Testis (tissue), 3 donors: ENCODE results near the gene MAML3. TPM values are rescaled to one million over a fixed set of nuclear protein-coding genes. Genes with fewer than 3 reads are reported as not detected.

Source experiments
- DNase-seq: peaks from one replicate; pipeline ENCODE4 v3.0.0-alpha.2; 2019
- H3K27ac ChIP-seq, 2 donors: fragments of 200-600 bp; sonication (generic); one replicate each; pipeline ENCODE4 v1.5.1; 2019
- H3K27me3 ChIP-seq: fragments of 200-600 bp; sonication (generic); one replicate; pipeline ENCODE4 v1.5.1; 2019
- H3K36me3 ChIP-seq: fragments of 200-600 bp; sonication (generic); one replicate; pipeline ENCODE4 v1.5.1; 2017; ENCODE audit warnings: low read depth; ENCODE audit errors: missing control alignments
- H3K4me1 ChIP-seq: fragments of 200-600 bp; sonication (generic); one replicate; pipeline ENCODE4 v1.5.1; 2019
- H3K4me3 ChIP-seq, 2 donors: fragments of 200-600 bp; sonication (generic); one replicate each; pipeline ENCODE4 v1.5.1; 2017 to 2019
- H3K9me3 ChIP-seq: fragments of 200-600 bp; sonication (generic); one replicate; pipeline ENCODE4 v1.5.1; 2017
- POLR2A ChIP-seq: fragments of 450-650 bp; IDR thresholded peaks from one replicate; pipeline ENCODE4 v1.6.1; 2017; ENCODE audit warnings: antibody characterized with exemption, mild to moderate bottlenecking, moderate library complexity
- WGBS, 2 donors: methylation state at CpG; one replicate each; pipeline ENCODE4 v1.1.5; 2018; 5-methylcytosine and 5-hydroxymethylcytosine counted together
- intact Hi-C: fragments of 100-400 bp; cut with DNase I; formaldehyde crosslinking; loops from one replicate; pipeline ENCODE4 v1.15.1; 2023; ENCODE audit warnings: low total_unique reads
- polyA plus RNA-seq: library from polyadenylated mRNA; stranded (reverse); fragments of 350-450 nt; fragmentation: Illumina TruSeq; extraction: RNeasy Lipid Tissue Mini Kit (QIAGEN cat#74804); gene quantifications from one replicate; pipeline ENCODE4 v1.2.3, GENCODE V29; 2014; ENCODE audit warnings: low read depth, low replicate concordance; ENCODE audit not compliant: insufficient read depth
- total RNA-seq, 2 donors: library from RNA; depleted of rRNA; stranded (reverse); fragments of >200 nt; gene quantifications; one replicate each; pipeline ENCODE4 v1.2.3, GENCODE V29; 2016
- TF ChIP-seq, protein P1 (sequence below), 3 experiments: fragments of 450-650 bp in 2 of 3; fragments of 200-600 bp in 1 of 3; sonication (generic) in 1 of 3; IDR thresholded peaks; one replicate each; pipeline ENCODE4 v1.5.1; 2016 to 2019; ENCODE audit warnings: antibody characterized with exemption in 3 of 3, mild to moderate bottlenecking in 2 of 3, moderate library complexity in 1 of 3

MAML3 gene
- total and polyA plus RNA-seq, 3 donors from 2014 or later, result 7.6 to 21.2 (median 18.8) TPM

DNA sequence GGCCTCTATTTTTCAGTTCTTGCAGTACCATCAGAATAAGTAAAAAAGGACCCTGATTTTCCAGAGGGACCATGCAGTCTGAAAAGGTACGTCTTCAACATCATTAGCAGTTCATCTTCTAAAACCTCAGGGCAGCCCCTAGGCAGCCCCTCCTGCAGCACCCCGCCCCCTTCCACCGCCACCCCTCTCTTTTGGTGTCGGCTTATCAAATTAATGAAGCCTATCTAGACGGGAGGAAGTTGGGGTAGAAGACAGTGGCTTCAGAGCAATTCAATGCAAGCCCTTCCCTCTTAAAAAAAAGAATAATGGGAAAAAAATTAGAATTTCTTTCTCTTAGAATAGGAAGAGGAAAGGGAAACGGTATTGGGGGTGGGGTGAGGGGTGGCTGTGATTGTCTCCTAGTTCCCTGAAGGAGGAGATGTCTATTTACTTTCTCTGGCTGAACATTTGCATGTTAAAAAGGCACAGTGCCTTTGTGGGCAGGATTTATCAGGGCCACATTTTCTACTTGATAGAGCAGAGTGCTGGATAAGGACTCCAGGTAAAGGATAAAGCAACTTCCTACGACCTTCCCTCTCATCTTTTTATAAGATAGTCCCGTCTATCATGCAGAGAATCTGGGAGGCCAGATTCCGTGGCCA is 329.0 kb downstream of the MAML3 start:
- no peaks in the 10 kb centered on the region for H3K9me3 ChIP-seq
- H3K4me3 ChIP-seq, result no peak overlapping the region
- intact Hi-C loops, result no loop called here
- no peaks in the 10 kb centered on the region for H3K27me3 ChIP-seq
- 78 to 81% methylated on average over 9 of the region's 9 CpGs for WGBS, 2 donors
- no peaks in the 10 kb centered on the region for H3K4me1 ChIP-seq
- H3K27ac ChIP-seq, result no peak overlapping the region
- H3K36me3 ChIP-seq, result no peaks in the 10 kb centered on the region
- no peak for DNase-seq
- no peak for TF ChIP-seq POLR2A
- TF ChIP-seq, protein P1, sequence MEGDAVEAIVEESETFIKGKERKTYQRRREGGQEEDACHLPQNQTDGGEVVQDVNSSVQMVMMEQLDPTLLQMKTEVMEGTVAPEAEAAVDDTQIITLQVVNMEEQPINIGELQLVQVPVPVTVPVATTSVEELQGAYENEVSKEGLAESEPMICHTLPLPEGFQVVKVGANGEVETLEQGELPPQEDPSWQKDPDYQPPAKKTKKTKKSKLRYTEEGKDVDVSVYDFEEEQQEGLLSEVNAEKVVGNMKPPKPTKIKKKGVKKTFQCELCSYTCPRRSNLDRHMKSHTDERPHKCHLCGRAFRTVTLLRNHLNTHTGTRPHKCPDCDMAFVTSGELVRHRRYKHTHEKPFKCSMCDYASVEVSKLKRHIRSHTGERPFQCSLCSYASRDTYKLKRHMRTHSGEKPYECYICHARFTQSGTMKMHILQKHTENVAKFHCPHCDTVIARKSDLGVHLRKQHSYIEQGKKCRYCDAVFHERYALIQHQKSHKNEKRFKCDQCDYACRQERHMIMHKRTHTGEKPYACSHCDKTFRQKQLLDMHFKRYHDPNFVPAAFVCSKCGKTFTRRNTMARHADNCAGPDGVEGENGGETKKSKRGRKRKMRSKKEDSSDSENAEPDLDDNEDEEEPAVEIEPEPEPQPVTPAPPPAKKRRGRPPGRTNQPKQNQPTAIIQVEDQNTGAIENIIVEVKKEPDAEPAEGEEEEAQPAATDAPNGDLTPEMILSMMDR (IDR thresholded peaks at IDR 0.05), result no peak

DNA sequence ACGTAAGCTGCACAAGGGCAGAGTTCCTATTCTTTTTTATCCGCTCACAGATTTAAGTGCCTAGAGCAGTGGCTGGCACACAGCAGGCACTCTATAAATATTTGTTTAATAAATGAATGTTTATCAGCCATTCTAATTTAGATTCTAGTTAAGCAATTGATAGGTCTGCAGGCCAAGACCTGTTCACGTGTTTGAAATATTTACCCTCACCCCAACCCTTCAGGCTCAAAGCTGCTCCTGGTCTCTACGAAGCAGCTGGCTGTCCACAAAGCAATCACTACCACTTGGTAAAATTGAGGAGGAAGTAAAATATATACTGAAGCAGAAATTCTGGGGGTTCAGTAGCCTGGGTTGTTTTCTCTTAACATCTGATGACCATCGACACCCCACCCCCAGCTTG is 330.2 kb downstream of the MAML3 start:
- no peak for DNase-seq
- H3K4me3 ChIP-seq, result no peak overlapping the region
- 92 to 93% methylated on average over 5 of the region's 5 CpGs for WGBS, 2 donors
- H3K4me1 ChIP-seq, result no peaks in the 10 kb centered on the region
- no peak overlapping the region for H3K27ac ChIP-seq
- H3K9me3 ChIP-seq, result no peaks in the 10 kb centered on the region
- intact Hi-C loops, result no loop called here
- no peak for TF ChIP-seq POLR2A
- TF ChIP-seq, protein P1 (IDR thresholded peaks at IDR 0.05), result no peak
- no peaks in the 10 kb centered on the region for H3K36me3 ChIP-seq
- no peaks in the 10 kb centered on the region for H3K27me3 ChIP-seq

DNA sequence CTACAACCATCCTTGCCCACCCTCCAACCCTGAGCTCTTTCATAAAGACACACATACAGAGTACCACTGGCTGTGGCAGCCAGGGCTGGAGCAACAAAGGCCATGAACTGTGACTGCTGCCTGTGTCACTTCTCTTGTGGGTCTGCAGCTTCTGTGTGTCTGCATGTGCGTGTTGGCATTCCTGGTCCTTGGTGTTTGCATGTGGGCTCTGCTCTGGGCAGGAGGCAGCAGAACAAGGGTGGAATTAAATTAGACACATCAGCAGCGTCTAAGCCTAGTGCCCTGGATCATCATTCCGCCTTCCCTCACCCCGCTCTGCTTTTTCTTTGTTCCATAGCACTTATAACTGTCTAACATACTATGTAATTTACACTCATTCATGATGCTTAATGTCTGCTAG is 330.6 kb downstream of the MAML3 start:
- WGBS, 2 donors, result 83 to 94% methylated on average over 4 of the region's 4 CpGs
- TF ChIP-seq, protein P1 (IDR thresholded peaks at IDR 0.05), result no peak
- no peak for TF ChIP-seq POLR2A
- H3K27me3 ChIP-seq, result no peaks in the 10 kb centered on the region
- no peak overlapping the region for H3K27ac ChIP-seq
- no peaks in the 10 kb centered on the region for H3K36me3 ChIP-seq
- no peak for DNase-seq
- intact Hi-C loops, result no loop called here
- H3K4me3 ChIP-seq, result no peak overlapping the region
- H3K9me3 ChIP-seq, result no peaks in the 10 kb centered on the region
- no peaks in the 10 kb centered on the region for H3K4me1 ChIP-seq

DNA sequence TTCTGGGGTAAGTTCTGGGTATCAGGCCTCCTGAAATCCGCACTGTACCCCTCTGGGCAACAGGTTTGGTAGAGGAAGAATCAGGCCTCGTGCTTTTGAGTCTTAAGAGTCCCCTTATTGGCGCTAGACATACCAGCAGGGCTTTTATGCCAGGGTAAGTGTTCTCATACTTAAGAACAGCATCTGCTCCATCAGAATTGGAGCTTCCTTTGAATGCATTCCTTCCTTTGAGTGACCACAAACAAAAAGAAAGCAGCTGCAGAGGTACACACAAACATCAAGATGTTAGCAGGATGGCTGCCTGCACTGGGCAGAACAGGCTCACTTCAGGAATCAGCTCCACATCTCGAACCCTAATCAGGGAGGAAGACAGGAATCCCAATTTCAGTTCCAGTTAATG is 331.6 kb downstream of the MAML3 start:
- no peak for DNase-seq
- no peaks in the 10 kb centered on the region for H3K27me3 ChIP-seq
- intact Hi-C loops, result no loop called here
- H3K9me3 ChIP-seq, result no peaks in the 10 kb centered on the region
- no peaks in the 10 kb centered on the region for H3K4me1 ChIP-seq
- no peaks in the 10 kb centered on the region for H3K36me3 ChIP-seq
- WGBS, 2 donors, result 90 to 93% methylated on average over 4 of the region's 4 CpGs
- TF ChIP-seq, protein P1 (IDR thresholded peaks at IDR 0.05), result no peak
- TF ChIP-seq POLR2A, result no peak
- no peak overlapping the region for H3K4me3 ChIP-seq
- H3K27ac ChIP-seq, result no peak overlapping the region

DNA sequence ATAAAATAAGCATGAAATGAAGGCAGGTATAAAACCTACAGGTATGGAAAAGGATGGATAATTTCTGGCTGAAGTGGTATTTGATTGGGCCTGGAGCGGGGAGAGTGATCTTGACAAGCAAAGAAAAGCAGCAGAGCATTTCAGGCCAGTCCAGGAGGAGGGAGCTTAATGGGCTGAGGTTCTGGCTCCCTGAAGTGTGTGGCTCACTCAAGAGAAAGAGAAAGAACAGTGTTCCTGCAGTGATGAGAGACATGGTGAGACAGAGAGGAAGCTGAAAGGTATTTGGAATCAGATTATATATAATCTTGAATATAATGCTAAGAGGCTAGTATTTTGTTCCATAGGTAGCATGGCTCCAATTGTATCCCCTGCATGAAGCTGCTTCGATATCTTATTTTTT is 334.9 kb downstream of the MAML3 start:
- intact Hi-C loops, result no loop called here
- TF ChIP-seq, protein P1 (IDR thresholded peaks at IDR 0.05), result no peak
- TF ChIP-seq POLR2A, result no peak
- Histone ChIP-seq H3K27me3 (no peaks in the 10 kb centered on the region), H3K4me3 (no peak overlapping the region), H3K9me3 (no peaks in the 10 kb centered on the region), H3K4me1 (peaks cover 18% of the 10 kb centered on the region), H3K27ac (no peak overlapping the region), H3K36me3 (no peaks in the 10 kb centered on the region)
- 93 to 96% methylated on average over 2 of the region's 2 CpGs for WGBS, 2 donors
- no peak for DNase-seq
